Measurements from ENCODE around the gene MEGF11.

Gene MEGF11

DNA sequence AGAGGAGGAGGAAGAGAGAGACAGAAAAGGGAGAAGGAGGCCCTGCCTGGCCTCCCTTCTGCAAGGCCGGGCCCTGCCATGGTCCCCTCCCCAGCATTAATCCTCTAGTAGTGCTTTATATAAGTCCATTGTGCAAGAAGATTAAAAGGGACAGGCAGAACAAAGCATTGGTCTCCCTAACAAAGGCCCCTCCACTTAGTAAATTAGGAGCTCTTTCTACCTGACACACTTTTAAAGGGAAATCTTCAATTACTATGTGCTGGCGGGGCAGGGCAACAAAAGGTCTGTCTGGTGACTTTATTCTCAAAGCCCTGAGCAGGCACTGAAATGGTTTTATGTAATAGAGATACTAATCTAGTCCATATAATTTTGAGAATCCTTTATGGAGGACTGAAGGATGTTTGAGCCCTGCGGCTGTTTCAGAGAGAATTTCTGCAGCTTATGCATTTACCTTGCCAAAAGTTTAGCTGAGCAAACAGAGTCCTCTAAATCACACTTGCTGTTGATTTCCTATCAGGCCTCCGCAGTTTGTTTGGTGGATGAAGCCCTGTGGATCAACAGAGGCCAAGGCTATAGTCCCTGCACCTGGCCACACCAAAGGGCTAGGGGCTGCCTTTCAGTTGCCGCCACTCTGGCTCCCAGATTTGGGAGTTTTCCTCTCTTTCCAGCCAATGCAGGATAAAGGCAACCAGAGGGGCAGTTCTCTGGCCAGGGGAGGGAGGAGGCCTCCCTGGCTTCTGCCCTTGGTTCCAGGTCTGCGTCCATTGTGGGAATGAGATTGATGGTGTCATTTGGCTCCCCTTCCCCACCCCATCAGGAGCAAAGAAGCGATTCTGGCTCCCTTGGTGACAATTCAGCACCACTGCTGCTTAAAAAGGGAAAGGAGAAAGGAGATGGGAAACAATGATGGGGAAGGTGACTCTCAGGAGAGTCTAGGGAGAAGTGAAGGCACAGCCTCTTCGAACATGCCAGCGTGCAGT lies 148.0 kb downstream of the MEGF11 start:
- H3K4me3 ChIP-seq (ENCODE audit: low read depth, low read length, poor library complexity, severe bottlenecking): no peak overlapping the region
- H3K36me3 ChIP-seq (ENCODE audit: insufficient read depth, low read length): peaks cover 75% of the 10 kb centered on the region
- no peaks in the 10 kb centered on the region for H4K20me1 ChIP-seq (ENCODE audit: insufficient read depth, low read length)
- TF ChIP-seq, protein P1, sequence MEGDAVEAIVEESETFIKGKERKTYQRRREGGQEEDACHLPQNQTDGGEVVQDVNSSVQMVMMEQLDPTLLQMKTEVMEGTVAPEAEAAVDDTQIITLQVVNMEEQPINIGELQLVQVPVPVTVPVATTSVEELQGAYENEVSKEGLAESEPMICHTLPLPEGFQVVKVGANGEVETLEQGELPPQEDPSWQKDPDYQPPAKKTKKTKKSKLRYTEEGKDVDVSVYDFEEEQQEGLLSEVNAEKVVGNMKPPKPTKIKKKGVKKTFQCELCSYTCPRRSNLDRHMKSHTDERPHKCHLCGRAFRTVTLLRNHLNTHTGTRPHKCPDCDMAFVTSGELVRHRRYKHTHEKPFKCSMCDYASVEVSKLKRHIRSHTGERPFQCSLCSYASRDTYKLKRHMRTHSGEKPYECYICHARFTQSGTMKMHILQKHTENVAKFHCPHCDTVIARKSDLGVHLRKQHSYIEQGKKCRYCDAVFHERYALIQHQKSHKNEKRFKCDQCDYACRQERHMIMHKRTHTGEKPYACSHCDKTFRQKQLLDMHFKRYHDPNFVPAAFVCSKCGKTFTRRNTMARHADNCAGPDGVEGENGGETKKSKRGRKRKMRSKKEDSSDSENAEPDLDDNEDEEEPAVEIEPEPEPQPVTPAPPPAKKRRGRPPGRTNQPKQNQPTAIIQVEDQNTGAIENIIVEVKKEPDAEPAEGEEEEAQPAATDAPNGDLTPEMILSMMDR (IDR thresholded peaks at IDR 0.05; ENCODE audit: low read length): no peak
- TF ChIP-seq EZH2 (IDR thresholded peaks at IDR 0.05; ENCODE audit: borderline replicate concordance, low read length): no peak
- H2AFZ ChIP-seq (ENCODE audit: low read length): no peak overlapping the region
- H3K9me2 ChIP-seq (ENCODE audit: low read depth, low read length): no peaks in the 10 kb centered on the region
- H3K9ac ChIP-seq (ENCODE audit: low read length): no peak overlapping the region
- H3K9me3 ChIP-seq (ENCODE audit: low read length): no peaks in the 10 kb centered on the region
- H3K27ac ChIP-seq (ENCODE audit: low read depth, low read length, poor library complexity, severe bottlenecking): no peak overlapping the region
- no peaks in the 10 kb centered on the region for H3K4me1 ChIP-seq (ENCODE audit: insufficient read depth, low read length, severe bottlenecking)
- H3K79me2 ChIP-seq (ENCODE audit: insufficient read depth, low read length): no peaks in the 10 kb centered on the region
- no peaks in the 10 kb centered on the region for H3F3A ChIP-seq (ENCODE audit: insufficient read depth, low read length)
- no peak overlapping the region for H3K4me2 ChIP-seq (ENCODE audit: low read length)
- H3K27me3 ChIP-seq (ENCODE audit: insufficient read depth, low read length): no peaks in the 10 kb centered on the region

DNA sequence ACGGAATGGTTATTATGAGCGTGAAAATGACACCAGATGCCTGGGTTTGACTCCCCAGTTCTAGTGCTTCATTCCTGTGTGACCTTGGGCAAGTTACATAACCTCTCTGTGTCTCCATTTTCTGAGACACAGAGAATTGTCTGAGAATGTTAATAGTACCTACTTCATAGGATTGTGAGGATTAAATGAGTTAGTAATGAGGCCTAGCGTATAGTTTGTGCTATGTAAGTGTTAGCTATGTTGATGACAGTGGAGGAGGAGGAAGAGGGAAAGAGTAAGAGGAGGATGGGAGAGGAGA lies 150.3 kb downstream of the MEGF11 start:
- no peak overlapping the region for H3K4me3 ChIP-seq (ENCODE audit: low read depth, low read length, poor library complexity, severe bottlenecking)
- H3K9ac ChIP-seq (ENCODE audit: low read length): no peak overlapping the region
- no peaks in the 10 kb centered on the region for H4K20me1 ChIP-seq (ENCODE audit: insufficient read depth, low read length)
- no peaks in the 10 kb centered on the region for H3K9me3 ChIP-seq (ENCODE audit: low read length)
- no peaks in the 10 kb centered on the region for H3K27me3 ChIP-seq (ENCODE audit: insufficient read depth, low read length)
- H3K4me2 ChIP-seq (ENCODE audit: low read length): no peak overlapping the region
- H3K4me1 ChIP-seq (ENCODE audit: insufficient read depth, low read length, severe bottlenecking): no peaks in the 10 kb centered on the region
- H3K27ac ChIP-seq (ENCODE audit: low read depth, low read length, poor library complexity, severe bottlenecking): no peak overlapping the region
- no peak overlapping the region for H2AFZ ChIP-seq (ENCODE audit: low read length)
- no peaks in the 10 kb centered on the region for H3F3A ChIP-seq (ENCODE audit: insufficient read depth, low read length)
- no peak for TF ChIP-seq EZH2 (IDR thresholded peaks at IDR 0.05; ENCODE audit: borderline replicate concordance, low read length)
- TF ChIP-seq, protein P1 (IDR thresholded peaks at IDR 0.05; ENCODE audit: low read length): no peak
- H3K36me3 ChIP-seq (ENCODE audit: insufficient read depth, low read length): peaks cover 61% of the 10 kb centered on the region
- no peaks in the 10 kb centered on the region for H3K79me2 ChIP-seq (ENCODE audit: insufficient read depth, low read length)
- no peaks in the 10 kb centered on the region for H3K9me2 ChIP-seq (ENCODE audit: low read depth, low read length)

DNA sequence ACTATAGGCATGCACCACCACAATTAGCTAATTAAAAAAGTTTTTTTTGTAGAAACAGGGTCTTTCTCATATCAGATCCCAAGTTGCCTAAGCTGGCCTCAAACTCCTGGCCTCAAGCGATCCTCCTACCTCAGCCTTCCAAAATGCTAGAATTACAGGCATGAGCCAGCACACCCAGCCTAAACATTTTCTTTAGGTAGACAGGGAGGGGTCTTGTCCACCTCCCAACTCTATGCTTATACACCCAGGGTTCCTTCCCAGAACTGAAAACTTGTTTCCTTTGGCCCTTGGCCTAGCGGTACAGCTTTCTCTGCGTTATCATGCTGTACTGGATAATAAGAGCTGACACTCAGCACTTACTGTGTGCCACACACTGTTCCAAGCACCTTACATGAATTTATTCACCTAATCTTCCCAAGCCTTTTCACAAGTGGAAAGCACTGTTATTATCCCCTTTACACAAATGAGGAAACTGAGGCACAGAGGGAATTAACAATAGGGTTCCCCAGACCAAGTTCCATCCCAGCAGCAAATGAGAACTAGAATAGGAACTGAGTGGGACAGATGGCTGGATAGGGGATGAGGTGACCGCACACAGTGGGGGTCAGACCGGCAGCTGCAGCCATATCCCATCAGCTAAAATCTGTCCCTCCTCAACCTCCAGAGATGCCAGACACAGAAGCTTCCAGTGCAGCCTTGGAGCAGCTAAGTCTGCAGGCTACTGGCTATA lies 150.8 kb downstream of the MEGF11 start:
- TF ChIP-seq, protein P1 (IDR thresholded peaks at IDR 0.05; ENCODE audit: low read length): no peak
- no peak for TF ChIP-seq EZH2 (IDR thresholded peaks at IDR 0.05; ENCODE audit: borderline replicate concordance, low read length)
- Histone ChIP-seq H3K9ac (ENCODE audit: low read length) (no peak overlapping the region), H4K20me1 (ENCODE audit: insufficient read depth, low read length) (no peaks in the 10 kb centered on the region), H3K27ac (ENCODE audit: low read depth, low read length, poor library complexity, severe bottlenecking) (no peak overlapping the region), H3K79me2 (ENCODE audit: insufficient read depth, low read length) (no peaks in the 10 kb centered on the region), H3F3A (ENCODE audit: insufficient read depth, low read length) (no peaks in the 10 kb centered on the region), H3K4me1 (ENCODE audit: insufficient read depth, low read length, severe bottlenecking) (no peaks in the 10 kb centered on the region), H3K36me3 (ENCODE audit: insufficient read depth, low read length) (peaks cover 56% of the 10 kb centered on the region), H3K9me2 (ENCODE audit: low read depth, low read length) (no peaks in the 10 kb centered on the region), H3K27me3 (ENCODE audit: insufficient read depth, low read length) (no peaks in the 10 kb centered on the region), H3K4me3 (ENCODE audit: low read depth, low read length, poor library complexity, severe bottlenecking) (no peak overlapping the region), H3K9me3 (ENCODE audit: low read length) (no peaks in the 10 kb centered on the region), H2AFZ (ENCODE audit: low read length) (no peak overlapping the region), H3K4me2 (ENCODE audit: low read length) (no peak overlapping the region)
